HepG2 (cell line): ENCODE measurements around the gene DMXL1. TPM values are rescaled to one million over a fixed set of nuclear protein-coding genes. Genes with fewer than 3 reads are reported as not detected.

ENCODE experiments used
- ATAC-seq: fragments of 200-7000 bp; cut with Tn5 transposase; 3 replicates; pipeline ENCODE4 v1.9.1; 2020; ENCODE audit warnings: mild to moderate bottlenecking, moderate library complexity
- BruUV-seq: library from RNA; stranded (reverse); fragments of 400-500 nt; replicated peaks from 2 replicates; lab custom pipeline; 2021; lab: Mats Ljungman, UMichigan
- CTCF ChIA-PET: fragments of 300-600 bp; formaldehyde crosslinking; extraction: SDS; loops from one replicate; lab custom pipeline; 2021; ENCODE audit warnings: low total read pairs, inconsistent platforms, low intra/inter-chr PET ratio; lab: Yijun Ruan, JAX
- POLR2A ChIA-PET: fragments of 350-600 bp; sonication (Branson Sonifier 250); formaldehyde crosslinking; loops from one replicate; lab custom pipeline; 2020; ENCODE audit warnings: antibody characterized with exemption, inconsistent platforms; lab: Yijun Ruan, JAX
- DNase-seq: peaks from one replicate; pipeline ENCODE4 v3.0.0-alpha.2; 2015; ENCODE audit warnings: low spot score
- FAIRE-seq: peaks from 3 replicates; lab custom pipeline; 2011; peaks lifted over from hg19 to GRCh38; lab: Jason Lieb, UNC
- H2AFZ ChIP-seq: one replicate; pipeline ENCODE4 v1.6.1; 2011; ENCODE audit warnings: low read length, inconsistent platforms
- H3K27ac ChIP-seq: fragments of 300-600 bp; 3 replicates; pipeline ENCODE4 v1.8.0; 2011; ENCODE audit warnings: mixed run types, mild to moderate bottlenecking, mixed read lengths, low read length, inconsistent platforms; ENCODE audit not compliant: insufficient read depth; ENCODE audit errors: extremely low read length
- H3K27me3 ChIP-seq, 2 experiments: fragments of 200-600 bp in 1 of 2; 2 replicates in 1 of 2; 3 replicates in 1 of 2; pipeline versions ENCODE4 v1.6.0 to v1.8.0; 2011; ENCODE audit warnings: low read length in 2 of 2, mild to moderate bottlenecking in 2 of 2, moderate library complexity in 2 of 2, inconsistent platforms in 1 of 2; ENCODE audit not compliant: insufficient read depth in 2 of 2, control insufficient read depth in 1 of 2
- H3K36me3 ChIP-seq, 2 experiments: fragments of 200-600 bp in 1 of 2; replicated peaks in 1 of 2; 2 replicates in 1 of 2; 3 replicates in 1 of 2; pipeline versions ENCODE4 v1.5.1 to v1.8.0; 2011; ENCODE audit warnings: low read length in 2 of 2, inconsistent platforms in 1 of 2; ENCODE audit not compliant: insufficient read depth in 2 of 2, control insufficient read depth in 1 of 2
- H3K4me1 ChIP-seq: 2 replicates; pipeline ENCODE4 v1.5.1; 2012; ENCODE audit warnings: low read length, inconsistent platforms; ENCODE audit not compliant: insufficient read depth
- H3K4me2 ChIP-seq: 2 replicates; pipeline ENCODE4 v1.6.0; 2011; ENCODE audit warnings: low read depth, low read length, inconsistent platforms
- H3K4me3 ChIP-seq, 3 experiments: fragments of 200-600 bp in 1 of 3; sonication (generic), shearing (Covaris generic) in 1 of 3; replicated peaks in 1 of 3; 2 replicates each; pipeline ENCODE4 v1.5.1; 2011 to 2016; ENCODE audit warnings: low read length in 3 of 3, inconsistent platforms in 2 of 3, low read depth in 2 of 3, mild to moderate bottlenecking in 2 of 3, control low read depth in 1 of 3, mixed read lengths in 1 of 3; ENCODE audit not compliant: insufficient read depth in 1 of 3
- H3K79me2 ChIP-seq: one replicate; pipeline ENCODE4 v1.6.1; 2011; ENCODE audit warnings: low read length, inconsistent platforms; ENCODE audit not compliant: insufficient read depth
- H3K9ac ChIP-seq: 2 replicates; pipeline ENCODE4 v1.6.0; 2011; ENCODE audit warnings: mild to moderate bottlenecking, low read depth, low read length, inconsistent platforms; ENCODE audit not compliant: insufficient read depth
- H3K9me3 ChIP-seq: 2 replicates; pipeline ENCODE4 v1.5.1; 2012; ENCODE audit warnings: mild to moderate bottlenecking, low read length
- H4K20me1 ChIP-seq: 2 replicates; pipeline ENCODE4 v1.6.0; 2011; ENCODE audit warnings: inconsistent platforms, mild to moderate bottlenecking, low read length, moderate library complexity; ENCODE audit not compliant: insufficient read depth
- ARID2 ChIP-seq: sonication (generic); formaldehyde crosslinking; IDR thresholded peaks from 2 replicates; pipeline ENCODE4 v1.8.1; 2022; ENCODE audit warnings: mild to moderate bottlenecking, missing genetic modification reagents, borderline replicate concordance
- CENPBD1 ChIP-seq: sonication (generic); formaldehyde crosslinking; IDR thresholded peaks from 2 replicates; pipeline ENCODE4 v1.8.0; 2022; ENCODE audit warnings: missing genetic modification reagents, low read depth, mild to moderate bottlenecking, borderline replicate concordance
- FOSL1 ChIP-seq: sonication (generic); formaldehyde crosslinking; IDR thresholded peaks from 2 replicates; pipeline ENCODE4 v1.9.0; 2021; ENCODE audit warnings: missing genetic modification reagents, borderline replicate concordance
- FOXO1 ChIP-seq: sonication (generic); formaldehyde crosslinking; IDR thresholded peaks from 2 replicates; pipeline ENCODE4 v1.4.0; 2020; ENCODE audit warnings: missing genetic modification reagents
- FOXP1 ChIP-seq, 2 experiments: fragments of 450-650 bp in 1 of 2; IDR thresholded peaks; 2 replicates each; pipeline ENCODE4 v1.6.1; 2017 to 2018; ENCODE audit warnings: antibody characterized with exemption in 1 of 2
- GPBP1L1 ChIP-seq: sonication (generic); formaldehyde crosslinking; IDR thresholded peaks from 2 replicates; pipeline ENCODE4 v1.5.0; 2020; ENCODE audit warnings: mild to moderate bottlenecking, missing genetic modification reagents
- HIC2 ChIP-seq: sonication (generic); formaldehyde crosslinking; IDR thresholded peaks from 2 replicates; pipeline ENCODE4 v1.9.0; 2022; ENCODE audit warnings: low read depth, missing genetic modification reagents
- KLF6 ChIP-seq: IDR thresholded peaks from 2 replicates; pipeline ENCODE4 v1.8.0; 2016; ENCODE audit warnings: missing biosample characterization, missing genetic modification reagents
- MLXIP ChIP-seq: sonication (generic); formaldehyde crosslinking; IDR thresholded peaks from 2 replicates; pipeline ENCODE4 v1.9.0; 2021; ENCODE audit warnings: missing genetic modification reagents, borderline replicate concordance
- RFXANK ChIP-seq: IDR thresholded peaks from 2 replicates; pipeline ENCODE4 v1.6.1; 2016
- SP1 ChIP-seq, 2 experiments: fragments of 450-650 bp in 1 of 2; sonication (generic) in 1 of 2; formaldehyde crosslinking in 1 of 2; IDR thresholded peaks; 2 replicates each; pipeline versions ENCODE4 v1.4.0 to v1.6.1; 2016 to 2020; ENCODE audit warnings: missing genetic modification reagents in 1 of 2
- SP140L ChIP-seq: sonication (generic); formaldehyde crosslinking; IDR thresholded peaks from 2 replicates; pipeline ENCODE4 v1.4.0; 2020; ENCODE audit warnings: missing genetic modification reagents, borderline replicate concordance
- STAG1 ChIP-seq: sonication (generic); formaldehyde crosslinking; IDR thresholded peaks from 2 replicates; pipeline ENCODE4 v1.4.0; 2020; ENCODE audit warnings: missing genetic modification reagents
- TOE1 ChIP-seq: sonication (generic); formaldehyde crosslinking; IDR thresholded peaks from 2 replicates; pipeline ENCODE4 v1.4.0; 2020; ENCODE audit warnings: mild to moderate bottlenecking, missing genetic modification reagents
- ZFP41 ChIP-seq: sonication (generic); formaldehyde crosslinking; IDR thresholded peaks from 2 replicates; pipeline ENCODE4 v1.4.0; 2020; ENCODE audit warnings: mild to moderate bottlenecking, missing genetic modification reagents, borderline replicate concordance
- ZNF276 ChIP-seq: sonication (generic); formaldehyde crosslinking; IDR thresholded peaks from 2 replicates; pipeline ENCODE4 v1.4.0; 2020; ENCODE audit warnings: mild to moderate bottlenecking, low read depth, missing genetic modification reagents
- ZNF3 ChIP-seq: IDR thresholded peaks from 2 replicates; pipeline ENCODE4 v1.7.0; 2017; ENCODE audit warnings: inconsistent platforms
- ZNF552 ChIP-seq: sonication (generic); formaldehyde crosslinking; IDR thresholded peaks from 2 replicates; pipeline ENCODE4 v1.9.0; 2022; ENCODE audit warnings: missing genetic modification reagents, mild to moderate bottlenecking, borderline replicate concordance
- WGBS: methylation state at CpG from one replicate; pipeline ENCODE4 v1.1.6; 2017; ENCODE audit warnings: low lambda C conversion rate; 5-methylcytosine and 5-hydroxymethylcytosine counted together
- in situ Hi-C: cut with HindIII; loops from 2 replicates; pipeline ENCODE4 v1.10.0; 2017; ENCODE audit warnings: low pct_unique_long_range_greater_than_20kb; ENCODE audit not compliant: extremely low pct_ligation_motif_present
- intact Hi-C: fragments of 100-400 bp; cut with micrococcal nuclease; formaldehyde crosslinking; loops from one replicate; pipeline ENCODE4 v1.10.0; 2022; ENCODE audit not compliant: unreplicated experiment
- polyA plus RNA-seq, 8 experiments: library from polyadenylated mRNA; depleted of rRNA in 3 of 8; stranded (reverse) in 7 of 8; unstranded in 1 of 8; fragments of >200 nt; fragmentation: Illumina TruSeq in 4 of 8; extraction: Trizol in 4 of 8; gene quantifications; 2 replicates each; pipeline versions ENCODE4 v1.2.1 to v1.2.3, GENCODE V29; 2011 to 2016; ENCODE audit warnings: low read depth in 4 of 8, missing spikeins in 1 of 8, mixed read lengths in 1 of 8; ENCODE audit not compliant: insufficient read depth in 1 of 8
- total RNA-seq, 5 experiments: library from RNA; depleted of rRNA; stranded (reverse); fragments of >200 nt; fragmentation: Illumina TruSeq; extraction: Trizol; gene quantifications; 2 replicates each; pipeline ENCODE4 v1.2.3, GENCODE V29; 2016; ENCODE audit warnings: low read depth in 1 of 5

DMXL1 gene
- total and polyA plus RNA-seq, 2 of the 13 experiments (the other 11 are each of a cell fraction or from before 2014, with no cell fraction given) = 6.9 to 18.6 TPM

GRCh38 chr5:119168401-119168800 is 97.5 kb downstream of the DMXL1 start:
- FAIRE-seq (no peak), ATAC-seq (no peak), DNase-seq (no peak)
- 93% methylated on average over 1 of the region's 1 CpG for WGBS
- in situ Hi-C loops (no loop called here), intact Hi-C loops (no loop called here)
- no peaks in the 10 kb centered on the region for H3K27me3 ChIP-seq
- H3K79me2 ChIP-seq = no peaks in the 10 kb centered on the region
- no peaks in the 10 kb centered on the region for H3K9me3 ChIP-seq
- BruUV-seq = no TSS peak
- no peak overlapping the region for H2AFZ ChIP-seq
- no peaks in the 10 kb centered on the region for H4K20me1 ChIP-seq
- no peak overlapping the region for H3K27ac ChIP-seq
- H3K36me3 ChIP-seq = no peaks in the 10 kb centered on the region; a peak in 1 of 5 replicates
- POLR2A ChIA-PET = no interaction called here
- TF ChIP-seq RFXANK (CRISPR knock-in tag) (no peak), FOXO1 (CRISPR knock-in tag) (no peak), CENPBD1 (CRISPR knock-in tag) (no peak), ARID2 (CRISPR knock-in tag) (no peak), TOE1 (CRISPR knock-in tag) (no peak), ZNF552 (CRISPR knock-in tag) (no peak), ZFP41 (CRISPR knock-in tag) (no peak), GPBP1L1 (no peak), STAG1 (CRISPR knock-in tag) (no peak), MLXIP (CRISPR knock-in tag) (no peak), ZNF3 (CRISPR knock-in tag) (no peak), KLF6 (CRISPR knock-in tag) (no peak), ZNF276 (no peak), FOSL1 (CRISPR knock-in tag) (no peak), SP1 (IDR thresholded peaks at IDR 0.05) (no peak), SP1 (CRISPR knock-in tag; IDR thresholded peaks at IDR 0.05) (no peak), FOXP1 (IDR thresholded peaks at IDR 0.05) (no peak), FOXP1 (CRISPR knock-in tag; IDR thresholded peaks at IDR 0.05) (no peak), SP140L (CRISPR knock-in tag) (no peak), HIC2 (CRISPR knock-in tag) (no peak)
- H3K9ac ChIP-seq = no peak overlapping the region
- H3K4me3 ChIP-seq = no peak overlapping the region
- peaks cover 12% of the 10 kb centered on the region for H3K4me1 ChIP-seq
- no peak overlapping the region for H3K4me2 ChIP-seq
- CTCF ChIA-PET = no interaction called here
